Thyroid gland (tissue), 4 donors: ENCODE measurements around the gene NR1H4.

Source experiments
- CTCF ChIP-seq, 6 experiments: fragments of 200-600 bp in 3 of 6; fragments of 450-650 bp in 3 of 6; sonication (generic) in 3 of 6; IDR thresholded peaks; one replicate each; pipeline ENCODE4 v1.5.1; 2016 to 2019; ENCODE audit warnings: antibody characterized with exemption in 6 of 6, mild to moderate bottlenecking in 2 of 6, inconsistent platforms in 1 of 6, moderate library complexity in 1 of 6
- POLR2A ChIP-seq, 2 donors: fragments of 450-650 bp; IDR thresholded peaks; one replicate each; pipeline ENCODE4 v1.6.1; 2017; ENCODE audit warnings: antibody characterized with exemption in 2 of 2, mild to moderate bottlenecking in 2 of 2, moderate library complexity in 1 of 2

GRCh38 chr12:100443434-100443833 lies 30.2 kb upstream of the NR1H4 start:
- no peak for TF ChIP-seq CTCF (IDR thresholded peaks at IDR 0.05)
- TF ChIP-seq POLR2A (IDR thresholded peaks at IDR 0.05) = no peak
